Measurements from ENCODE around the gene GLDN. TPM values are rescaled to one million over a fixed set of nuclear protein-coding genes. Genes with fewer than 3 reads are reported as not detected.

GLDN gene
- total RNA-seq, 1 donor from 2014 or later: 0.09 TPM

DNA sequence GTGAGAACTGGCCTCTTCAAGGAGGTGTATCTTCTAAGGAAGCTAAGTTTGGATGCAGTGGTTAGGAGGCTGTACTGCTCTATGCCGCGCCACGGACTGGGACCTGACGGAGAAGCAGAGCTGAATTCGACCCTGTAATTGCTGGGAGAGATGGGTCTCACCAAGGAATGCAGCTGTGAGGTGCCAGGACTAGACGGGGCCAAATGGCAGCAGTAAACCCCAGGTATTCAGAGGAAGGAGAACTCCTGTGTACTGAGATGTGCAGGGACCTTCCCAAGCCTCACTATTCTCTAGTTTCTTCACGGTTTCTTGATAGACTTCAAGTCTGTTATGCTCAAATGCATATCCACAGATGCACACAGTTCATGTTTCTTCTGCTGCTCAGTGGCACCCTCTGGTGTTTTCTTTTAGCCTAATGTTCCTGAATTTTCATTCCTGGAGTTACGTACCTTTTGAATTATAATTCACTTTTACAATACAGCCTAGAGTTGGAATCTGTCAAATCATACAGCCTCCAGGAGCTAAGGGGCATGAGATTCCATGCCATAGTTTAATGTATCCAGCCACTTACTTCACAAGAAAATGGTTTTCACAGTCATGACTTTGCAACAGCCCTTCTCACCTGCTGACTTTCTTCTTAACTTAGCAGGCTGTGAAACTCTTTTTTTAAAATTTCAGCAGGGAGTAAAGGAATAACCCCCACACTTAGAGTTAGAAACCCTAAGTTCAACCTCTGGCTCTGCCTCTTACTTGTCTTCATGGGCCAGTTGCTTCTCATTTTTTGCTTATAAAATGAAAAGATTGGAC is 61.8 kb downstream of the GLDN start:
- Histone ChIP-seq H3K9me3 (ENCODE audit: insufficient read depth, low read depth, low read length) (no peaks in the 10 kb centered on the region), H3K9ac (ENCODE audit: low read length) (no peak overlapping the region), H4K20me1 (ENCODE audit: insufficient read depth, low read length) (no peaks in the 10 kb centered on the region), H3K79me2 (ENCODE audit: insufficient read depth, low read length) (no peaks in the 10 kb centered on the region), H3K4me2 (ENCODE audit: low read length) (no peak overlapping the region), H3K27ac (ENCODE audit: low read depth, low read length) (no peak overlapping the region), H3K4me1 (ENCODE audit: insufficient read depth, low read length) (no peaks in the 10 kb centered on the region), H2AFZ (ENCODE audit: low read depth, low read length) (no peak overlapping the region), H3K27me3 (ENCODE audit: insufficient read depth, low read length) (peaks cover 21% of the 10 kb centered on the region), H3K36me3 (ENCODE audit: insufficient read depth, low read length) (no peaks in the 10 kb centered on the region), H3K4me3 (ENCODE audit: insufficient read depth, low read depth, low read length) (no peak overlapping the region)
- TF ChIP-seq EZH2 (IDR thresholded peaks at IDR 0.05; ENCODE audit: insufficient read depth, low read length): no peak
- peak; percentile 78 for TF ChIP-seq CTCF (IDR thresholded peaks at IDR 0.05; ENCODE audit: insufficient read depth, low read depth, low read length)
- H3K4me1 Mint-ChIP-seq (ENCODE audit: low read depth, unreplicated experiment): no peaks in the 10 kb centered on the region
- no peaks in the 10 kb centered on the region for H3K36me3 Mint-ChIP-seq (ENCODE audit: low read depth, unreplicated experiment)
- peaks cover 24% of the 10 kb centered on the region for H3K27me3 Mint-ChIP-seq (ENCODE audit: low read depth, unreplicated experiment)
- no peak overlapping the region for H3K4me3 Mint-ChIP-seq (ENCODE audit: unreplicated experiment)
- FAIRE-seq (peak; percentile 50), DNase-seq (ENCODE audit: low read depth) (peak; percentile 19)
- no peak overlapping the region for H3K27ac Mint-ChIP-seq (ENCODE audit: unreplicated experiment)
- peaks cover 6% of the 10 kb centered on the region for H3K9me3 Mint-ChIP-seq (ENCODE audit: unreplicated experiment)

DNA sequence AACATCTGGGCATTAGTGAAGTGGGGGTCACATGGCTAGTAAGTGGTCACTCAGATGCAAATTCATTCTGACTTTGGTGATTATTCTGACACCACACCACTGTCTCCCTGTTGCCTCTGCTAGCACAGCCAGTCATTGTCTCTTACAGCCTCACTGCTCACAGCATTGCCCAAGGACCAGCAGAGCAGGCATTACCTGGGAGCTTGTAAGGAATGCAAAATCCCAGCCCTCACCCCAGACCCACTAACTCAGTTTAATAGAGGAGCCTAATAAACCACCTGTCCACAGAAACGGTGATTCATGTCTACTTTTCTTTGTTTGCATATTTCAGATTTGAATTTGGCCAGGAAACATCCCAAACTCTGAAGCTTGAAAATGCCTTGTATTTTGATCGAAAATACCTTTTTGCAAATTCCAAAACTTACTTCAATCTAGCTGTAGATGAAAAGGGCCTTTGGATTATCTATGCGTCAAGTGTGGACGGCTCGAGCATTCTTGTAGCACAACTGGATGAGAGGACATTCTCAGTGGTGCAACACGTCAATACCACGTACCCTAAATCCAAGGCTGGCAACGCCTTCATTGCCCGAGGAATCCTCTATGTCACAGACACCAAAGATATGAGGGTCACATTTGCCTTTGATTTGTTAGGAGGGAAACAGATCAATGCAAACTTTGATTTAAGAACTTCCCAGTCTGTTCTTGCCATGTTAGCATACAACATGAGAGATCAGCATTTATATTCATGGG is 62.7 kb downstream of the GLDN start:
- peaks cover 17% of the 10 kb centered on the region for H3K27me3 Mint-ChIP-seq (ENCODE audit: low read depth, unreplicated experiment)
- Histone ChIP-seq H3K9ac (ENCODE audit: low read length) (no peak overlapping the region), H3K79me2 (ENCODE audit: insufficient read depth, low read length) (no peaks in the 10 kb centered on the region), H4K20me1 (ENCODE audit: insufficient read depth, low read length) (no peaks in the 10 kb centered on the region), H3K36me3 (ENCODE audit: insufficient read depth, low read length) (no peaks in the 10 kb centered on the region), H3K27me3 (ENCODE audit: insufficient read depth, low read length) (peaks cover 15% of the 10 kb centered on the region), H3K9me3 (ENCODE audit: insufficient read depth, low read depth, low read length) (no peaks in the 10 kb centered on the region), H3K27ac (ENCODE audit: low read depth, low read length) (no peak overlapping the region), H3K4me2 (ENCODE audit: low read length) (no peak overlapping the region), H3K4me3 (ENCODE audit: insufficient read depth, low read depth, low read length) (no peak overlapping the region), H2AFZ (ENCODE audit: low read depth, low read length) (no peak overlapping the region), H3K4me1 (ENCODE audit: insufficient read depth, low read length) (no peaks in the 10 kb centered on the region)
- H3K4me1 Mint-ChIP-seq (ENCODE audit: low read depth, unreplicated experiment): no peaks in the 10 kb centered on the region
- H3K4me3 Mint-ChIP-seq (ENCODE audit: unreplicated experiment): no peak overlapping the region
- no peak for FAIRE-seq
- no peak for TF ChIP-seq EZH2 (IDR thresholded peaks at IDR 0.05; ENCODE audit: insufficient read depth, low read length)
- TF ChIP-seq CTCF (IDR thresholded peaks at IDR 0.05; ENCODE audit: insufficient read depth, low read depth, low read length): no peak
- H3K36me3 Mint-ChIP-seq (ENCODE audit: low read depth, unreplicated experiment): no peaks in the 10 kb centered on the region
- DNase-seq (ENCODE audit: low read depth): no peak
- no peak overlapping the region for H3K27ac Mint-ChIP-seq (ENCODE audit: unreplicated experiment)
- H3K9me3 Mint-ChIP-seq (ENCODE audit: unreplicated experiment): peaks cover 6% of the 10 kb centered on the region

Data from astrocyte (in vitro differentiated cells and primary cell).